Activated T-helper 9 cell treated with anti-CD3 and anti-CD28 coated beads, Interleukin-2, amount 50 U/mL, for 16 hours (primary cell): ENCODE results near the gene CMTM1.
A peak's percentile ranks its signal among the peaks of the same experiment; 100 is the strongest.
"Not testable (repeated sequence)": the region's sequence is repeated elsewhere in the genome, so short reads cannot be mapped to it uniquely, and the experiment has no call there.

Experiments
- DNase-seq: peaks from one replicate; pipeline ENCODE4 v3.0.0-alpha.2; 2020; ENCODE audit warnings: low read depth

Gene CMTM1

DNA sequence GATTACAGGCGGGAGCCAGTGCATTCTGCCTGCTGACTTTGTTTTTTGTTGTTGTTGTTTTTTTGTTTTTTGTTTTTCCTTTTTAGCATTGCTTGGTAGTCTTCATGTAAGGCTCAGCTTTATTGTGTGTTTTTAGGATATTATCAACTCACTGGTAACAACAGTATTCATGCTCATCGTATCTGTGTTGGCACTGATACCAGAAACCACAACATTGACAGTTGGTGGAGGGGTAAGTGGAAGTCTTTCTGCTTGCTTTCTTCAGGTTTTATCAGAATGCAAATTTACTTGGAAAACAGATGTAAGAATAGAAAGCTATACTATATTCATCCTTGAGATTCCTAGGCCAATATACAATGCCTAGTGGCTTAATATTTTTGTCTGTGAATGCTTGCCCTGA, 3.3 kb upstream of the CMTM1 start:
- no peak for DNase-seq

DNA sequence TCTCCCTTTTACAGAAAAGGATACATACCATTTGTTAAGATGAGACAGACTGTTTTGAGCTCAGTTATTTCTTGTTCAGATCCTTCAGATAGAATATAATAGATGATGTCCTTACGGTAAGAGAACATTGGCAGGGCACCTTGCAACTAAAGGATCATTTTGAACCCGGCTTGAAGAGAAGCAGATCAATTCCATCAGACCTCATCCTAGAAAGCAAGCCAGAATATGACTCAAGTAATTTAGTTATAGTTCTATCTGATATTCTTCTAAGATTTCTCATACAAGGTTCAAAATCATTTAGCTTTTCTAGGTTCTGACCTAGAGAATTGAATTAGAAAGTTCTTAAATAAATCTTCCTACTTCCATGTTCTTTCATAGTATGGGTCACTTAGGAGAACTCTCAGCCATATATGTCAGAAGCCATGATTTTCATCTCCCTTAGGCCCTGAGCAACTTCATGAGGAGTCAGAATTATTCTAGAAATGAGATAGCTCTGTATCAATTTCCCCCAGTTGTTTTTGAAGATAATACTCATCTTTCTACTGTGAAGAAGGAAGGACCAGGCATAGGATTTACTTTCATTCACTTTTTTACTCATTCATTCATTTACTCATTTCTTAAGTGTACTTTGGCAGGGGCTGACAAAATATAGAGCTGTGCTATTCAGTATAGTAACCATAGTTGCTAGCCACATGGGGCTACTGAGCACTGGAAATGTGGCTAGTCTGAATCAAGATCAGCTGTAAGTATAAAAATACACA, 2.5 kb upstream of the CMTM1 start:
- DNase-seq: no peak

DNA sequence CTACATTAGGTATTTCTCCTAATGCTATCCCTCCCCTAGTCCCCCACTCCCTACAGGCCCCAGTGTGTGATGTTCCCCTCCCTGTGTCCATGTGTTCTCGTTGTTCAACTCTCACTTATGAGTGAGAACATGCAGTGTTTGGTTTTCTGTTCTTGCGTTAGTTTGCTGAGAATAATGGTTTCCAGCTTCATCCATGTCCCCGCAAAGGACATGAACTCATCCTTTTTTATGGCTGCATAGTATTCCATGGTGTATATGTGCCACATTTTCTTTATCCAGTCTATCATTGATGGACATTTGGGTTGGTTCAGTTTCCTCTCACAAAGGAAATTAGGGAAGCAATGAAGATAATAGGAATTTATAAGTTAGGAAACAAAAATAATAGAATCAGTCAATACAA, 1.0 kb downstream of the CMTM1 start:
- not testable (repeated sequence) for DNase-seq

DNA sequence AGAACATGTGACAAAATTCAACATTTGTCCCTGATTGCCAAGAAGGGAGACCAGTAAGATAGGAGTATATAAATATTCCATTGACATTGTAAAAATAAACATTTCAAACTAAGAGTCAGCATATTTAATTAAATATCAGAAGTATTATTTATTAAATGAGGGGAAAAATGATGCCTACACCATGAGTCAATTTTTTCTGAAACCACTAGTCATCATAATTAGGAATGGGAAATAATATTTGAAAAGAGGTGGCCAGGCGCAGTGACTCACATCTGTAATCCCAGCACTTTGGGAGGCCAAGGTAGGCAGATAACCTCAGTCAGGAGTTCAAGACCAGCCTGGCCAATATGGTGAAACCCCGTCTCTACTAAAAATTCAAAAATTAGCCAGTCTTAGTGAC, 2.1 kb downstream of the CMTM1 start:
- DNase-seq: no peak

DNA sequence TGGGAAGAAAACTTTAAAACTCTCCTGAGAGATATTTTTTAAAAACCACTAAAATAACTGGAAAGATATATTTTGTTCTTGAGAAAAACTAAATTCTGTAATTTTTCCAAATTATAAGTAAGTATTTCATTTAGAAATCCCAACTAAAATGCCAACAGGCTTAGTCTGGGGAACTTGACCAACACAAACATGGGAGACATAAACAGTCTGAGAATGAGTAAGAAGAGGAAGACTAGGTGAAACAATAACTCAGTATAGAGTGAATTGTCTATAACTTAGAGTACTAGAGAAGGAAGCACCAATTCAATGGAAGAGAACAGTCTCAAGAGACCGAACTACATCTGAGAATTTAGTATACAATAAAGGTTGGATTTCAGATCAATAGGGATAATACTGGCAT, 2.9 kb downstream of the CMTM1 start:
- DNase-seq: no peak

DNA sequence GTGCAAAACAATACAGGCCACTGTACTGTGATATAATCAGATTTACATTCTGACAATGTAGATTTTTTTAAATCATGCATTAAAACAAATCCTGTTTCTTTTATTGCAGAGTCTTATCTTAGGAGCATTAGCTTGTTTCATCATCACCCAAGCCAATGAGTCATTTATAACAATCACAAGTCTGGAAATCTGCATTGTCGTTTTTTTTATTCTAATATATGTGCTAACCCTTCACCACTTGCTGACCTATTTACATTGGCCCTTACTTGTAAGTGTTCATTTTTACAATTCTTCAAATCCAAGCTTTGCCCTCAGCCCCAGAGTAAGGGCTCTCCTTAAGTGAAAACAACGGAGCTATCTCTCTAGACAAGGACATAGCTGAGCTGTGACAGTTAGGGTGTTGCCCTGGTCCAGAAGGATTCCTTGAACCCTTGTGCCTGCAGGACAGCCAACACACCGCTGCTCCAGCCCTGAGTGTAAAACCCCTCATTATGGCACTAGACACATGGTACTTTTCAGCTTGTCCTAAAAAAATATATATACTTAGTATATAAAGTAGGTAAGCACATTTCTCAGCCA, 3.7 kb downstream of the CMTM1 start:
- DNase-seq: no peak

DNA sequence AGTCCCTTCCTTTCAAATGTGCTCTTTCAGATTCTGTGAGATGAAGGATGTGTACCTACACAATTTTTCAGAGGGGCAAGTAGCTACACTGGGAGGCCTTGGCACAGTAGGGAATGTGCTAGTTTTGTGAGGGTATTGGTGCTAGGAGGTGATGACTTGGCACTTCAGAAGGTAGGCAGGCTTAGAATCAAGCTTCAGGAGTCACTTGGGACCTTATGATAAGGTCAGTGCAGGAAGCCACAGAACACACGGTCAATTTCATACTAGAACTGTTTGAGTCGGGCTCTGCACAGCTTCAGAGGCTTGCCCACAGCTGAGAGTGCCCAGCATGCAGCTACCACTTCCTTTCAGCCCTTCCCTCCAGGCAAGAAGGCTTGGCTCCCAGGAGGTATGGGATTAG, 6.1 kb downstream of the CMTM1 start:
- no peak for DNase-seq

DNA sequence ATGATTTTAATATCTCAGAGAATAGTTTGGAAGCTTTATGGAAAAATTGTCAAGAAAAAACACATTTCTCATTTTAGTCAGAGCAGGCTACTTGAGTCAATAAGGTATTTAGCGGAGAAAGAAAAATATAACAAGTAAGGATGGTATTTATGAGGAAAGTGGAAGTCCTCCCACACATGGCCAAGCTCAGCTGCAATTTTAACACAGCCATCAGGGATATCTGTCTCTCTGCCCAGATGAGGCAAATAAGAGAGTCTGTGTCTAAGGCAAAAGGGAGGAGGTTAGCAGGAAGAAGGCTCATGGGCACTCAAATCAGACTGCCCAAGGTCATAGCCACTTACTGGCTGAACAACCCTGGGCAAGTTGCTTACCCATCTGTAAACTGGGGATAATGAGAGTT, 7.8 kb downstream of the CMTM1 start:
- no peak for DNase-seq

DNA sequence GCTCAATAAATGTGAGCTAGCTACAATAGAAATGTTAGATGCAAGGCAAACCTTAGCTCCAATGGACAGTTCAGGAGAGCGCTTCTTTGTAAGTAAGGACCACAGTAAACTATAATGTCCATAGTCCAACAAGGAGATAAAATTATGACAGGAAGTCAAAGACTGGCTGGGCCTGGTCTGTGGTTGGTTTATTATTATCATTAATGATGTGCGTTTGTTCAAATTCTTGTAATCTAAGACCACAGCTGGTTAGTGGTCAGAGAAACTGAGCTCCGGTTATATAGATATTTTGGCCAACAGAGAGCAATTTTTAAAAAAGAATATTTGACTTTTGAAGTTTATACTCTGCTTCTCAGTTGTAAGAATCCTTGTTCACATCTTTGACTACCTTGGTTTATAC, 8.3 kb downstream of the CMTM1 start:
- DNase-seq: no peak

DNA sequence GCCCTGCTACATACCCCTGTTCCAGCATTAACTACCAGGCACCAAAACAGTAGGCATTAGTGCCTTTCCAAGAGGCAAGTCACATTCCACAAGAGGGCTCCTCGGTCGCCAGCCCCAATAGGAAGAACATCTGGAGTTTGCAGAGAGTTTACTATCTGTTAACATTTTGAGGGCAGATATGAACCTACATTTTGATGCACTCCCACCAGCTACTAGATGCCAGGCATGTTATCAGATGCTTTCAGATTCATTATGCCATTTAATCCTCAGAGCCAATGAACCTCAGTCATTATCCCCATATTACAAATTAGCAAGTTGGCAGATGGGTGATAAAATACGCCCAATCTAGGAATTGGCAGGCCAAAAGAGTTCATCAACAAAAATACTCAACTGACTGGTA, 8.8 kb downstream of the CMTM1 start:
- DNase-seq: no peak

DNA sequence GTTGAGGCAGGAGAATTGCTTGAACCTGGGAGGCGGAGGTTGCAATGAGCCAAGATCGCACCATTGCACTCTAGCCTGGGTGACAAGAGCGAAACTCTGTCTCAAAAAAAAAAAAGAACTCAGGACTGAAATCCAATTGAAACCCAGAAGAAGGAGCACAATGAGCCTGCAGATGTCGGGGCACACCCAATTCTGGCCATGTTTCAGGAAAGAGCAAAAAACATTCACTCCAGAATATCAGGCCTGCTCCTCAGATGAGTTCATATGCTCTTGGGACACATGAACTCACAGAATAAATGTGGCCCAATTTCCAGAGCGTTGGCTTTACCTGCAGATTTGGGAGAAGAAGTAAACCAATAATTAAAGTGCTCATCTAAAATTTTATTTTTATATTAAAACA, 10.1 kb downstream of the CMTM1 start:
- DNase-seq: no peak

DNA sequence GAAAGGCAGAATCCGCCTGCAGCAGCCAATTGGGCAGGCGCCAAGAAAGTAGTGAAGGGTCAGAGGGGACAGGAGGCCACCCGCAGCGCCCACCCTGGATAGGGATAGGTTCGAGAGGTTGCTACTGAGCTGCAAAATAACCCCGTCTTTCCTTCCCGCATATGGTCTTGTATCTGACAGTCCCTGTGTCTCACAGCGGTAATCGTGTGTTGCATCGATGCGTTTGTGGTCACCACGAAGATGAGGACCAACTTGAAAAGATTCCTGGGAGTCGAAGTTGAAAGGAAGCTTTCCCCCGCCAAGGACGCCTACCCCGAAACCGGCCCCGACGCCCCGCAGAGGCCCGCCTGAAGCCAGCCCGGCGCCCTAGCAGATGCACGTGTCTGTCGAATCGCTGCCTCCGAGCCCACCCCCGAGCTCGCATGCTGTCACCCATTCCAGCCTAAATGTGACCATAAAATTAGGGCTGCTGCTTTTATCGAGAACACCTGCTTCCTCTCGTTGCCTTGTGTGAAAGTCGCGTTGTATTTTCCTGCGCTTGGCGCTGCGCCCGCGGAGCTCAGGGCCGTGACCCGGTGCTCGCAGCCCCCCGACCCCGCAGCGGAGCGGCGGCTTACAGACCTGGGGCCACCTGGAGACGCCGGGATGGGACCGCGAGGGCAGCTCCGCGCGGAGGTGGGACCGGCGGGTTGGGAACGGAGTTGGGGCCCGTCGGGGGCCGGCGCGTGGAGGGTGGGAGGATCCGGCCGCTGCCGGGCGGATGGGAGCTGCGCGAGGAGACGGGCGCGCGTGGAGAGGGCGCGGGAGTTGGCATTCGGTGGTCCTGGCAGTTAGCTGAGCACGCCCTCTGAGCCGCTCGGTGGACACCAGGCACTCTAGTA, 12.7 kb downstream of the CMTM1 start, which contains the start of gene CMTM2:
Gene CMTM2 (plus strand): TSS at position 813 of the 881 bp plus-strand sequence. CDS start 145 bp downstream, outside the sequence.
- DNase-seq: no peak

DNA sequence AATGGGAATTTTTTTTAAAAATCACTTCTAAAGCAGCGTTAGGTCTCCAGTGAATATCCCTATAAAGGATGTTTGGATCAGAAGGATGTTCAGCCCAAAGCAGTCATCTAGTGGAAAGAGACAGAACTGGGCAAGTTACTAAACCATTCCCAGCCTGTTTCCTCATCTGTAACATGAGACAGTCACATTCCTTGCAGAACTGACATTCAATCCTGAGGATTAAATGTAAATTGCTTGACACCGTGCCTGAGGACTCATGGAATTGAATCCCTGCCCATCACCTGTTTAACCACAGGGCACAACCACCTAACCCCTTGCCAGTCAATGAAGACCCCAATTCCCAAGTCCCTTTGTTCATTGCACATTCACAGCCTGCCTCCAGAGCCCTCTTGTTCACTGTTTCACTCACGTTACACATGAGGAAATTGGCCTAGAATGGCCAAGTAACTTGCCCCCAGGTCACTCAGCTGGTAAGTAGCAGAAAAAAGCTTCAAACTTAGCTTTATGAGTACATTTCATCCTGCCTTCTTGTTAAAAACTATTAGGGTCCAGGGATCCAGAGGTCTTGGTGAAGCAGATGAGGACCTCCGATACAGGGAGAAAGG, 14.5 kb downstream of the CMTM1 start:
- DNase-seq: no peak

DNA sequence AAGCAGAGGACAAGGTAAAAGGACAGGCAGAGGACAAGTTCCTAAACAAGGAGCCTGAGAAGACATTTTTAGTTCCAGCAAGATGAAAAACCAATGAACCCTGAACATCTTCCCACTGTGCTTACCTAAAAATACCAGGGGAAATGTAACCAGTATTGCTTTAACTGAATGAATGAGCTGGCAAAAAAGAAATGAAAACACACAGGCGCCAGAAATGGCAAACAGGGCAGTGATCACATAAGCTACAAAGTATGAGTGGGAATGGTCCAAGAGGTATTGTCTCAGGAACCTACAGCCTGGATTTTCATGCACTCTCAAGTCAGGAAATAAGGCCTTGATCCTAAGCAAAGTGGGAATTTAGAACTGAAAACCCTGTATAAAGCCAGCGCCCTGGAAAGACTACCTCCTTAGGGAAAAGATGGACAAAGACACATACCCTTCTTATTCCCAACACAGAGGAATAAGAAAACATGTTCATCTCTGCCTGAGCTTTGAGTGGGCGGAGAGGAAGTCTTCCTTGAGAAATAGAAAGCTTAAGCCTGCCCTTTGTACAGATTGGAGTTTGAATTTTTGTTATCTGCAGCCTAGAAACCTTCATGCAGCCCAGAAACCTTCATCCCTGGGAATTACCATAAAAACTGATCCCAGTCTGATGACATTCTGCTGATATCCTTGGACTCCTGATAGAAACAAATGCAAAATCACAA, 15.2 kb downstream of the CMTM1 start:
- no peak for DNase-seq

DNA sequence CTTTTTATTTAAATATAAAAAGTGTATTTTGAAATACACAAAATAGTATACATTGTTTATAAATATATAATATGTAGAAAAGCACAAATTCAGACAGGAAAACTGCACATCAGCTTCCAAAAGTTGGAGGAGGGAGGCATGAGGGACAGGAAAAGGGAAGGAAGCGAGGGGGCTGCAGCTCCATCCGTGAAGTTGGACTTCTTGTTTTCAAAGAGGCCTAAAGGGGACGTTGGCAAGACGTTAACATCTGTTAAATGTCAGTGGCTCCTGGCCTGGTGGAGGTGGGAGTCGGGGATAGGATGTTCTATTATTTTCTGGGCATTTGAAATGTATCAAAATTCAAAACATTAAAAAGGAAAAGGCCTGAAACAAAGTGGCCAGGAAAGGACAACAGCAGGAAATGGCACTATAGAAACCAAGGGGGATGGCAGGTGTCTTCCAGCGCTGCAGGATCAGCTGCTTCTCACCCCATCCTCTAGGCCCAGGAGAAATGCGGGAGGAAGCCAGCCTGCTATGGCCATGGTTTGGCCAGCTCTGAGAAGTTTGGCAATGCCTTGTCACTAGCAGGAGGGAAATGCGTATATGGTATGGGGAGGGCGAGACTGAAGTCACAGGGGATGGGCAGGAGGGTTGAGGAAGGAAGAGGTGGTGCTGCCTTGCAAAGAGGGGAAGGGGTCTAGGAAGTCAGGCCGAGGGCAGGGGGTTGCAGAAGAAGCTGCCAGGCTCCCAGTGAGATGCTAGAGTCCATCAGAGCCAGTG, 19.4 kb downstream of the CMTM1 start:
- DNase-seq: no peak

DNA sequence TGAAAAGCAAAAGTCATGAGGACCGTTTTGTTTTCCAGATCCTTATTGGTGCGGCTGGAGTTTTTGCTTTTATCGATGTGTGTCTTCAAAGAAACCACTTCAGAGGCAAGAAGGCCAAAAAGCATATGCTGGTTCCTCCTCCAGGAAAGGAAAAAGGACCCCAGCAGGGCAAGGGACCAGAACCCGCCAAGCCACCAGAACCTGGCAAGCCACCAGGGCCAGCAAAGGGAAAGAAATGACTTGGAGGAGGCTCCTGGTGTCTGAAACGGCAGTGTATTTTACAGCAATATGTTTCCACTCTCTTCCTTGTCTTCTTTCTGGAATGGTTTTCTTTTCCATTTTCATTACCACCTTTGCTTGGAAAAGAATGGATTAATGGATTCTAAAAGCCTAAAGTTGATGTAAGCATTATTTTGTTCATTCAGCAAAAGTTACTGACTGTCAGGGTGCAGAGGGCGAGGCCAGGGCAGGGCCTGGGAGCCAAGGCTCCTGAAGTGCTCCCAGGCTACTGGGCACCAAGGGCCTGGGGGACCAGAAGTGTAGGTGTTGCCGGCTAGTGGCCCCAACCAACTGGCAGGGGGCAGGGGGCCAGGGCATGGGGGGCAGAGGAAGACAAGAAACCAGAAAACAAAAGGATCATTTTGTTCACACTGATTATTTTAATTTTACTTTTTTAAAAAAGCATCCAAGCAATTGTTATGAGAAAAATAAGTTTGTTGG, 21.8 kb downstream of the CMTM1 start:
- no peak for DNase-seq

DNA sequence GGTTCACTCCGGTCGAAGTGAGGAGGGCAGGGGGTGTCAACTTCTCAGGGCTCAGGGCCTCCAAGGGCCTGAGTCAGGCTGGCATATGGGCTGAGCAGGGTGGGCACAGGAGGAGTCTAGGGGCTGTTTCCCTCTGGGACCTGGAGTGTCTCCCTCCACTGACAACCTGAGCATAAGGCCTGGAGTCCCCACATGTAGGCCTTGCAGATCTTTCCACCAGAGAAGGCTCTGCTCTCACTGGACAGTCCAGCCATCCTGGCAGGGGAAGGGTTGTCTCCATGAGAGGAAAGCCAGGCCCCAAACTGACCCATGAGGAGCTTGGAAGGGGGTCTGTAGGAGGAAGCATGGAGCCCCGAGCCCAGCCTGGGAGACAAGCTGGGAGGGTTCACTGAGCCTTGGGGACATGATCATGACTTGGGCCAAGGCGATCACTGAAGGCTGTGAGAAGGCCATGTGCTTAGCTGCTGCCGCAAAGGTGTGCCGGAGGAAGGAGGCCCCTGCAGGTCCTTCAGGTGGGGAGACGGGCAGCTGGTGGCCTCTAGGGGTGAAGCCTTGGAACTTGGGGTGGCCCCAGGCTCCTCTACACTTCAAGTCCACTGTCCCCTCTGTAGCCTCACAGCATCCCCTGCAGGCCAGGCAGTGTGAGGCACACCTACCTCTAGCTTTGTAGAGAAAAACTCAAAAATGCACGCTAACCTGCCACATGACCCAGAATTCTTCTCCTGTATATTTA, 22.9 kb downstream of the CMTM1 start:
- DNase-seq: peak; percentile 40

DNA sequence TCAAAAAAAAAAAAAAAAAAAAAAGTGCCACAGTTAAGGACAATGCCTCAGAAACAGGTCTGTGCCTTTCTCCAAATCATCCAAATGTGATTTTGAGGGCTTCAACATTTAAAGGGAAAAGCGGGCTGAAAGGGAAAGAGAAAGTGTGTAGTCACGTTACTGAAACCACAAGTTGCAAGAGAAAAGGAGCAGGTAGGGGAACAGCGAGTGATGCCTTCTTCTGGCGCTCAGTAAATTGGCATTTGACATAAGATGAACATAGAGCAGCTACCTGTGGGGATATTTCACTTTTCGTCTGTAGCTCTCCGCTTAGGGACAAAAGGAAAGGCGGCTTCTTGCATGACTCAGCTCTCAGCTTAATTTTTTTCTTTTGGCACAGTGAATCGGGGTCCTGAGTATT, 24.1 kb downstream of the CMTM1 start:
- DNase-seq: no peak

DNA sequence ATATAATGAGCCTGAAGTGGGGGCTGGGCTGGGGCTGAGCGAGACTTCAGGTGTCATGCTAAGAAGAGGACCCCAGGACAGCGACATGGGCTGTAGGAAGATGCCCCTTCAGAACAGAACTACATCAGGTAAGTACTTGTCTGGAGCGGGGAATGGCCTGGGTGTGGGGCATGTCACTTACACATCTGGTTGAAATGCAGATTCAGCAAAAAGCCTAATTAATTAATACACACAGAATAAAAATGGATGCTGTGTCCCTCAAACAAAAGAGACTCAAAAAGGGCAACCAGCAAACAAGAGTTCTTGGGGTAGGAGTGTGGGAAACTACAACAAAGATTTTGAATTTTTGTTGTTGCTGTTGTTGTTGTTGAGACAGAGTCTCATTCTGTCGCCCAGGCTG, 24.8 kb downstream of the CMTM1 start:
- DNase-seq: no peak

DNA sequence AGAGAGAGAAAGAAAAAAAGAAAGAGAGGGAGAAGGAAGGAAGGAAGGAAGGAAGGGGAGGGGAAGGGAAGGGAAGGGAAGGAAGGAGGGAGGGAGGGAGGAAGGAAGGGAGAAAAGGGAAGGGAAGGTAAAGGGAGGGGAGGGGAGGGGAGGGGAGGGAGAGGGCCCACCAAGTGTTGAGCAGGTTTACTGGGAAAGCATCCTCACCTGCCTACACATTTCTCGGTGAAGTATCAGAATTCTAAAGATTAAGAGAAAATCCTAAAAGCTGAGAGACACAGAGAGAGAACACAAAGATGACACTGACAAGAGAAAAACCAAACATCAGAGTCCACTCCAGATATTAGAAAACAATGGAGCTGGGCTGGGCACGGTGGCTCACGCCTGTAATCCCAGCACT, 26.0 kb downstream of the CMTM1 start:
- DNase-seq: no peak
